KMS-11 (cell line): ENCODE measurements around the gene TBC1D30.

Experiments
- H2AFZ ChIP-seq: fragments of 200-600 bp; sonication (generic); 2 replicates; pipeline ENCODE4 v1.6.1; 2016; ENCODE audit warnings: antibody characterized with exemption, mixed run types, low read depth
- H3K27ac ChIP-seq: fragments of 200-600 bp; sonication (generic); 2 replicates; pipeline ENCODE4 v1.6.1; 2016; ENCODE audit warnings: mild to moderate bottlenecking, mixed run types
- H3K27me3 ChIP-seq: fragments of 200-600 bp; sonication (generic); 2 replicates; pipeline ENCODE4 v1.6.1; 2017; ENCODE audit warnings: mild to moderate bottlenecking, low read depth, mixed run types, moderate library complexity; ENCODE audit not compliant: insufficient read depth
- H3K36me3 ChIP-seq: fragments of 200-600 bp; sonication (generic); 2 replicates; pipeline ENCODE4 v1.6.1; 2017; ENCODE audit warnings: mild to moderate bottlenecking, mixed run types; ENCODE audit not compliant: insufficient read depth
- H3K4me1 ChIP-seq: fragments of 200-600 bp; sonication (generic); 2 replicates; pipeline ENCODE4 v1.6.1; 2016; ENCODE audit warnings: mild to moderate bottlenecking, low read depth, mixed run types; ENCODE audit not compliant: poor library complexity, severe bottlenecking
- H3K4me2 ChIP-seq: fragments of 200-600 bp; sonication (generic); 2 replicates; pipeline ENCODE4 v1.7.0; 2016; ENCODE audit warnings: mild to moderate bottlenecking, mixed run types
- H3K4me3 ChIP-seq: fragments of 200-600 bp; sonication (generic); IDR thresholded peaks from 2 replicates; pipeline ENCODE4 v1.6.1; 2017; ENCODE audit warnings: low read depth, low read length, mixed read lengths; ENCODE audit not compliant: insufficient read depth
- H3K79me2 ChIP-seq: fragments of 200-600 bp; sonication (generic); 2 replicates; pipeline ENCODE4 v1.6.1; 2016; ENCODE audit warnings: low read depth, mixed run types; ENCODE audit not compliant: insufficient read depth
- H3K9ac ChIP-seq: fragments of 200-600 bp; sonication (generic); 2 replicates; pipeline ENCODE4 v1.6.1; 2016; ENCODE audit warnings: mild to moderate bottlenecking, mixed run types
- H4K20me1 ChIP-seq: fragments of 200-600 bp; sonication (generic); 2 replicates; pipeline ENCODE4 v1.6.1; 2016; ENCODE audit warnings: mild to moderate bottlenecking, mixed run types; ENCODE audit not compliant: insufficient read depth
- TF ChIP-seq, protein P1 (sequence below): fragments of 200-600 bp; sonication (generic); conservative IDR thresholded peaks from 2 replicates; pipeline ENCODE4 v1.6.1; 2017; ENCODE audit warnings: low read depth, mild to moderate bottlenecking, antibody characterized with exemption, low read length, moderate library complexity, mixed read lengths

TBC1D30 gene

GRCh38 chr12:64882687-64883086 lies 58.2 kb downstream of the TBC1D30 start:
- no peaks in the 10 kb centered on the region for H3K79me2 ChIP-seq
- H3K27me3 ChIP-seq = no peaks in the 10 kb centered on the region
- TF ChIP-seq, protein P1, sequence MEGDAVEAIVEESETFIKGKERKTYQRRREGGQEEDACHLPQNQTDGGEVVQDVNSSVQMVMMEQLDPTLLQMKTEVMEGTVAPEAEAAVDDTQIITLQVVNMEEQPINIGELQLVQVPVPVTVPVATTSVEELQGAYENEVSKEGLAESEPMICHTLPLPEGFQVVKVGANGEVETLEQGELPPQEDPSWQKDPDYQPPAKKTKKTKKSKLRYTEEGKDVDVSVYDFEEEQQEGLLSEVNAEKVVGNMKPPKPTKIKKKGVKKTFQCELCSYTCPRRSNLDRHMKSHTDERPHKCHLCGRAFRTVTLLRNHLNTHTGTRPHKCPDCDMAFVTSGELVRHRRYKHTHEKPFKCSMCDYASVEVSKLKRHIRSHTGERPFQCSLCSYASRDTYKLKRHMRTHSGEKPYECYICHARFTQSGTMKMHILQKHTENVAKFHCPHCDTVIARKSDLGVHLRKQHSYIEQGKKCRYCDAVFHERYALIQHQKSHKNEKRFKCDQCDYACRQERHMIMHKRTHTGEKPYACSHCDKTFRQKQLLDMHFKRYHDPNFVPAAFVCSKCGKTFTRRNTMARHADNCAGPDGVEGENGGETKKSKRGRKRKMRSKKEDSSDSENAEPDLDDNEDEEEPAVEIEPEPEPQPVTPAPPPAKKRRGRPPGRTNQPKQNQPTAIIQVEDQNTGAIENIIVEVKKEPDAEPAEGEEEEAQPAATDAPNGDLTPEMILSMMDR = no peak
- H3K9ac ChIP-seq = no peak overlapping the region
- H3K27ac ChIP-seq = no peak overlapping the region
- no peaks in the 10 kb centered on the region for H4K20me1 ChIP-seq
- H3K4me2 ChIP-seq = no peak overlapping the region
- no peaks in the 10 kb centered on the region for H3K36me3 ChIP-seq
- H3K4me1 ChIP-seq = peaks cover 10% of the 10 kb centered on the region
- no peak overlapping the region for H2AFZ ChIP-seq
- no peak overlapping the region for H3K4me3 ChIP-seq

DNA sequence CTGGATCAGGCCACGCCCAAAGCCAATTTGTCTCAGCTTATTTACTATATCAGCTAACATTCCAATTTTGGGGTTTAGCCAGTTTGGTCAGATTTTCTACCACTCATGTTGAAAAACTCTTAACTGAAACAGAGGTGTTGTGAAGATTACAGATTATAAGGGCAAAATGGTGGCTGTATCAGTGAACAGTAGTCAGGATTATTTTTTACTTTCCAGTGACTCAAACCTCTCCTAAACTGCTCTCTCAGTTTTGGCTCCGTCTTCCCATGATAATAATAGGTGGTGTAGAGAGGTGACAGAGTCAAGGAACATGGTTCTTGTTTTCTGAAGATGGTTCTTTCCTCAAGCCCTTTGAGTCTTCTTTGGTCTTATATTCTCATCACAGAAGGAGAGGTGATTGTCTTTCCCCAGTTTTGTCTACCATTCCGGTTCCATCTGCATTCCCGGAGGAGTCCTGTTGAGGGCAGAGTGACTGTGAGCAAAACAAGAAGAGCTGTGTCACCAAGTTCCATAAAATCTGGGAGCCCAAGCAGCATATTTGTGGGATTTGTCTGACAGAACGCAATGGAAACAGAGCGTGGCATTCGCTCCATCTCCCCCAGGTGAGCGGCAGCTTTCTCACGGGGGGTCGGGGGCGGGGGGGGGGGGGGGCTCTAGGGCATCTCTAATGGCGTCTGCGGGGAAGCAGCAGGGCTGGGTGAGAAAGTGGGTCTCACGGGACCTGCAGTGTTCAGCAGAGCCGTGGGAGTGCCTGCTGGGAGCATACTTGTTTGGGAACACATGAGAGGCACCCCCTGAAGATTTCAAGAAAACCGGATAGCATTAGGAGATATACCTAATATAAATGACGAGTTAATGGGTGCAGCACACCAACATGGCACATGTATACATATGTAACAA lies 59.1 kb downstream of the TBC1D30 start:
- H3K4me2 ChIP-seq = no peak overlapping the region
- H2AFZ ChIP-seq = no peak overlapping the region
- H3K36me3 ChIP-seq = no peaks in the 10 kb centered on the region
- H3K4me1 ChIP-seq = peaks cover 10% of the 10 kb centered on the region
- no peaks in the 10 kb centered on the region for H3K79me2 ChIP-seq
- no peaks in the 10 kb centered on the region for H3K27me3 ChIP-seq
- no peak overlapping the region for H3K4me3 ChIP-seq
- H3K9ac ChIP-seq = no peak overlapping the region
- no peaks in the 10 kb centered on the region for H4K20me1 ChIP-seq
- TF ChIP-seq, protein P1 = no peak
- H3K27ac ChIP-seq = no peak overlapping the region

DNA sequence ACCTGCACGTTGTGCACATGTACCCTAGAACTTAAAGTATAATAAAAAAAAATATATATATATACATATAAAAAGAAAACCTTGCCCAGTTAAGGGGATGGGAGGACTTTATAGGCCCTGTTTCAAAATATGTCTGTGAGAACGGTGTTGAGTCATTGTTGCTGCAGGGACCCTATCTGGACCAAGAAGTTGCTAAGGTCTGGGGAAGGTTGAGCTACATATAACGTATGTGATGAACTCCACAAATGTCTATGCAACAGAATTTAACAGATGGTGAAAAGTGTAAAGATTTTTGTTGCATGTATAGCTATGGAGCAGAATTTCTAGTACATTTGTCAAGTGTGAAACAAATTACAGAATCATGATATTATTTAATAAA lies 59.7 kb downstream of the TBC1D30 start:
- Histone ChIP-seq H3K27me3 (no peaks in the 10 kb centered on the region), H3K79me2 (no peaks in the 10 kb centered on the region), H3K27ac (no peak overlapping the region), H3K36me3 (no peaks in the 10 kb centered on the region), H3K9ac (no peak overlapping the region), H2AFZ (no peak overlapping the region), H3K4me1 (peaks cover 10% of the 10 kb centered on the region), H3K4me2 (no peak overlapping the region), H4K20me1 (no peaks in the 10 kb centered on the region), H3K4me3 (no peak overlapping the region)
- TF ChIP-seq, protein P1 = no peak

DNA sequence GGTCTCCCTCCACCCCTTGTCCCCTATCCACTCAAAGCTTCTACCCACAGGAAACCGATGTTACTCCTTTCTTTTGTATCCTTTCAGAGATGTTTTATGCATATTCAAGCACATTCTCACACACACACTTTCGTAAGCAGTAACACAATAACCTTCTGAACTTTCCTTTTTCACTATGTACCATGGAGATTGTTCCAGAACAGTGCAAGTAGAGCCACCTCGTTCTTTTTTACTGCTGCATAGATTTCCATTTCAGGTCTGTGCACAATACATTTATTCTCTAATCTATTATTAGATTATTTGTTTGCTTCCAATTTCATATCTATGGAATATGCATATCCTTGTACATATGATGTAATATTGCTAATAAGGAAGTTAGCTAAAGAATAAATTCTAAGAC lies 60.3 kb downstream of the TBC1D30 start:
- Histone ChIP-seq H3K4me3 (no peak overlapping the region), H3K4me2 (no peak overlapping the region), H3K27ac (no peak overlapping the region), H4K20me1 (no peaks in the 10 kb centered on the region), H3K9ac (no peak overlapping the region), H3K36me3 (no peaks in the 10 kb centered on the region), H3K79me2 (no peaks in the 10 kb centered on the region), H2AFZ (no peak overlapping the region), H3K27me3 (no peaks in the 10 kb centered on the region), H3K4me1 (peaks cover 10% of the 10 kb centered on the region)
- TF ChIP-seq, protein P1 = no peak
